Tibial artery (tissue), 4 donors: Measurements from ENCODE around the gene C3orf52.

Experiments used
- DNase-seq, 2 donors: peaks; one replicate each; pipeline ENCODE4 v3.0.0-alpha.2; 2019
- H3K27ac ChIP-seq, 2 donors: fragments of 200-600 bp; sonication (generic) in 1 of 2; 1 replicate in 1 of 2; 2 replicates in 1 of 2; pipeline ENCODE4 v1.5.1; 2018 to 2019; ENCODE audit warnings: mild to moderate bottlenecking in 1 of 2
- H3K27me3 ChIP-seq, 2 donors: fragments of 200-600 bp; sonication (generic) in 1 of 2; one replicate each; pipeline versions ENCODE4 v1.5.1 to v1.6.0; 2016 to 2019
- H3K36me3 ChIP-seq, 3 donors: fragments of 200-600 bp; sonication (generic) in 2 of 3; one replicate each; pipeline ENCODE4 v1.5.1; 2016 to 2019; ENCODE audit warnings: mild to moderate bottlenecking in 2 of 3
- H3K4me1 ChIP-seq, 4 donors: fragments of 200-600 bp; sonication (generic) in 2 of 4; 1 replicate in 3 of 4; 2 replicates in 1 of 4; pipeline ENCODE4 v1.5.1; 2016 to 2019
- H3K4me3 ChIP-seq, 2 donors: fragments of 200-600 bp; sonication (generic) in 1 of 2; 1 replicate in 1 of 2; 2 replicates in 1 of 2; pipeline ENCODE4 v1.5.1; 2018 to 2019; ENCODE audit warnings: mild to moderate bottlenecking in 2 of 2
- H3K9me3 ChIP-seq, 3 donors: fragments of 200-600 bp; sonication (generic) in 1 of 3; one replicate each; pipeline ENCODE4 v1.5.1; 2016 to 2019
- CTCF ChIP-seq, 2 experiments: fragments of 200-600 bp in 1 of 2; fragments of 450-650 bp in 1 of 2; IDR thresholded peaks; one replicate each; pipeline ENCODE4 v1.5.1; 2017 to 2019; ENCODE audit warnings: antibody characterized with exemption in 2 of 2, mild to moderate bottlenecking in 1 of 2, moderate library complexity in 1 of 2
- intact Hi-C: fragments of 100-400 bp; cut with DNase I; formaldehyde crosslinking; loops from one replicate; pipeline ENCODE4 v1.15.0; 2023; ENCODE audit warnings: low total_unique reads

Gene C3orf52

GRCh38 chr3:112111785-112112402 lies 25.7 kb downstream of the C3orf52 start:
- intact Hi-C loops, result no loop called here
- Histone ChIP-seq H3K27me3 (no peaks in the 10 kb centered on the region), H3K36me3 (peaks cover 0 to 7% (median 7%) of the 10 kb centered on the region in 3 donors), H3K9me3 (no peaks in the 10 kb centered on the region), H3K4me3 (no peak overlapping the region), H3K4me1 (no peaks in the 10 kb centered on the region), H3K27ac (no peak overlapping the region)
- peak in 1 of 2 experiments; percentile 29 for TF ChIP-seq CTCF (IDR thresholded peaks at IDR 0.05)
- peak in 1 of 2 donors; percentile 34 for DNase-seq

GRCh38 chr3:112114576-112115160 lies 28.5 kb downstream of the C3orf52 start:
- TF ChIP-seq CTCF (IDR thresholded peaks at IDR 0.05), result no peak
- intact Hi-C loops, result no loop called here
- H3K4me1 ChIP-seq, result no peaks in the 10 kb centered on the region
- H3K27ac ChIP-seq, result no peak overlapping the region
- no peak overlapping the region for H3K4me3 ChIP-seq
- H3K9me3 ChIP-seq, result no peaks in the 10 kb centered on the region
- H3K27me3 ChIP-seq, result no peaks in the 10 kb centered on the region
- peaks cover 0 to 7% (median 3%) of the 10 kb centered on the region in 3 donors for H3K36me3 ChIP-seq
- DNase-seq, result no peak

GRCh38 chr3:112115161-112115739 lies 29.1 kb downstream of the C3orf52 start:
- no peak for TF ChIP-seq CTCF (IDR thresholded peaks at IDR 0.05)
- peaks cover 0 to 7% (median 0%) of the 10 kb centered on the region in 3 donors for H3K36me3 ChIP-seq
- intact Hi-C loops, result no loop called here
- H3K4me1 ChIP-seq, result no peaks in the 10 kb centered on the region
- no peak overlapping the region for H3K27ac ChIP-seq
- H3K9me3 ChIP-seq, result no peaks in the 10 kb centered on the region
- H3K4me3 ChIP-seq, result no peak overlapping the region
- no peak for DNase-seq
- H3K27me3 ChIP-seq, result no peaks in the 10 kb centered on the region

- H3K36me3 ChIP-seq, result peaks cover 0 to 7% (median 0%) of the 10 kb centered on the region in 3 donors
- no peak overlapping the region for H3K27ac ChIP-seq
- H3K4me3 ChIP-seq, result no peak overlapping the region
- no peak for DNase-seq
- H3K9me3 ChIP-seq, result no peaks in the 10 kb centered on the region
- no peaks in the 10 kb centered on the region for H3K27me3 ChIP-seq
- TF ChIP-seq CTCF (IDR thresholded peaks at IDR 0.05), result no peak
- intact Hi-C loops, result no loop called here
- no peaks in the 10 kb centered on the region for H3K4me1 ChIP-seq
Measured at GRCh38 chr3:112115806-112116383, 29.7 kb downstream of the C3orf52 start.

GRCh38 chr3:112116748-112117186 lies 30.6 kb downstream of the C3orf52 start:
- Histone ChIP-seq H3K4me1 (no peaks in the 10 kb centered on the region), H3K27me3 (no peaks in the 10 kb centered on the region), H3K9me3 (no peaks in the 10 kb centered on the region), H3K36me3 (no peaks in the 10 kb centered on the region), H3K27ac (no peak overlapping the region), H3K4me3 (no peak overlapping the region)
- DNase-seq, result no peak
- TF ChIP-seq CTCF (IDR thresholded peaks at IDR 0.05), result no peak
- intact Hi-C loops, result no loop called here
